Fibroblast of skin of abdomen (primary cell): ENCODE results near the gene DPYSL4.

ENCODE experiments used
- DNase-seq: peaks from one replicate; pipeline ENCODE4 v3.0.0-alpha.2; 2013

DPYSL4 gene

GRCh38 chr10:132163826-132164515, 22.8 kb upstream of the DPYSL4 start:
- DNase-seq: no peak

DNA sequence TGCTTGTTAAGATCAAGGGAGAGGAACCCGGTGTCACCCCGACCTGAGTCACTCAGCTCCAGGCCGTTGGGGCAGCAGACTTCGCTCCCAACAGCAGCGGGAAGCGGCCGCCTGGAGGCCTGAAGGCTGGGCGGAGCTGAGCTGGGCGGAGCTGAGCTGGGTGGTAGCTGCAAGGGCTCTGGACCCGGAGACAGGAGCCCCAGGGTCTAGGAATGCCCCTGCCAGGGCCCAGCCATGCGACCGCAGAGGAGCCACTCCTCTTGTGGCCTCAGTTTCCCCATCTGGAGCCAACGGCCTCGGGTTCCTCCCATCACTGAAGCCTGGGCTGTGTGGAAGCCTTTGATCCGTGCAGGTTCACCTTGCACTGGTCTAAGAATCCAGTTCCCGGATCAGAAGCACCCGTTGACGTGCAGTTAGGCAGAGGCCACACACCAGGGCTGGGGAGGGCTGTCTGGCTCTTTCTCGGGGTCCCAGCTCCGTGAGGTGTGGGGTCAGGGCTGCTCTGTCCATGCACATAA, 21.9 kb upstream of the DPYSL4 start:
- DNase-seq: no peak

DNA sequence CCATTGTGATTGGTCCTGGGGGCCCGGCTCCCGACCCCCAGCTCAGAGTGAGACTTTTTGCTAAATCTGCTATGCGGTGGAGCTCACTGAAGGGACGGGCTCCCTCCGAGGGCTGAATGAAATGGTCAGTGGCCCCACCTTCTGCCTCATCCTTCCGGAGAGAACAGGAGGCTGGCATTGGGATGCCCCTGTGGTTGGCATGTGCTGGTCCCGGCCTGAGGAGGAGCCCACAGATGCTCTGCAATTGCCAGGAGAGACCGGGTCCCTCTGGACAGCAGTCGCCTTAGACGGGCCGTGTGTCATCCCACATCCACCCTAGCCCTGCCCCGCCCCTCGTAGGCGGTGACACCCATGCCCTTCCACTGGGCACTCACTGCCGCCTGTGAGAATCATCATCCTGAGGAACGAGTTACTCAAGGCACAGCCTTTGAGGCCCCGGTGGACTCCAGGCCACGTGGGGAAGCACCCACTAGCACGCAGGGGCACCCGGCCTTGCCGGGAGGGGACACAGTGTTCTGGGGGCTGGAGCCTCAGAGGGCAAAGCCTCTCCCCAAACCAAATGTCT, 21.2 kb upstream of the DPYSL4 start:
- DNase-seq: no peak

GRCh38 chr10:132166216-132166950, 20.4 kb upstream of the DPYSL4 start:
- DNase-seq: no peak

DNA sequence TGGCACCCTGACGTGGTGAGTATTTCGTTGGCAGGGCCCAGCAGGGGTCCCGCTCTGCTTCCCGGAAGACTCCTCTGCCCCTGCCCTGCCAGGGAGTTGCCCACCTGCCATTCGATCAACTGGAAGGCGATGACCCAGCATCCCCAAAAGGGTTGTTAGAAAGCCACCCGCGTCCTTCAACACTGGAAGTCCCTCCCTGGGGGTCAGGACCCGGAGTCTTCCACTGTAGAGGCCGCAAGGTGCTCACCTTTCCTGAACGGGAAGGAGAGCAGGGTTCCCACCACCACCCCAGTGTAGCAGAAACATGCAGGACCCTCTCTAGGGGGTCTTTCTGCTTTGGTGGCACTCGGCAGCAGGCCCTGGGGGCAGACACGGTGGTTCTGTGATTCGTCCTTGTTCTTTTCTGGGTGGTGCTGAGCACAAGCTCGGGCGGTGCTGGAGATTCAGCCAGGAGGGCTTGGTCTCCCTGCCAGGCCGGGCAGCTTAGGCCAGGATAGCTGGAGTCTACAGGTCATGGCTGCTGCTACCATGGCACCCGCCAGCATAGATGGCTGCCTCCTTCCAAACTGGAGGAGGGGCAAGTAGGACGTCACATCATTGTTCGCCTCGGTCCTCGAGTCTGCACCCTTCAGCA, 19.6 kb upstream of the DPYSL4 start:
- no peak for DNase-seq

DNA sequence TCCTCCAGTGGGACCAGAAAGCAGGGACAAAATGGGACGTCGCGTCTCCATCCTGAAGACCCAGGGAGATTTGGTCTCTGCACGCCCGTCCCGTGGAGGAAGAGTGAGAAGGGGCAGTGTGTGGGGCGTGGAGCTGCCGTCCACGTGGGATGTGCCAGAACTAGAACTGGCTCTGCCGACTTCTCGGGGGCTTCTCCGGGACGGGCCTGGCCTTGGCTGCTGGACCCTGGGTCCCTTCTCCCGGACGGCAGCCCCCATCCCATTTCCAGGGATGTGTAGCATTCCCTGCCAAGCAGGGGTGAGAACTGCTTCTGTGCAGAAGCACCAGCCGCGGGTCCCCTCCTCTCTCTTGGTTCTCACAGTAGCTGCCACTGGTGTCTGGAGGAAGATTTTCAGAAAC, 18.8 kb upstream of the DPYSL4 start:
- no peak for DNase-seq

GRCh38 chr10:132168571-132169030, 18.1 kb upstream of the DPYSL4 start:
- no peak for DNase-seq

DNA sequence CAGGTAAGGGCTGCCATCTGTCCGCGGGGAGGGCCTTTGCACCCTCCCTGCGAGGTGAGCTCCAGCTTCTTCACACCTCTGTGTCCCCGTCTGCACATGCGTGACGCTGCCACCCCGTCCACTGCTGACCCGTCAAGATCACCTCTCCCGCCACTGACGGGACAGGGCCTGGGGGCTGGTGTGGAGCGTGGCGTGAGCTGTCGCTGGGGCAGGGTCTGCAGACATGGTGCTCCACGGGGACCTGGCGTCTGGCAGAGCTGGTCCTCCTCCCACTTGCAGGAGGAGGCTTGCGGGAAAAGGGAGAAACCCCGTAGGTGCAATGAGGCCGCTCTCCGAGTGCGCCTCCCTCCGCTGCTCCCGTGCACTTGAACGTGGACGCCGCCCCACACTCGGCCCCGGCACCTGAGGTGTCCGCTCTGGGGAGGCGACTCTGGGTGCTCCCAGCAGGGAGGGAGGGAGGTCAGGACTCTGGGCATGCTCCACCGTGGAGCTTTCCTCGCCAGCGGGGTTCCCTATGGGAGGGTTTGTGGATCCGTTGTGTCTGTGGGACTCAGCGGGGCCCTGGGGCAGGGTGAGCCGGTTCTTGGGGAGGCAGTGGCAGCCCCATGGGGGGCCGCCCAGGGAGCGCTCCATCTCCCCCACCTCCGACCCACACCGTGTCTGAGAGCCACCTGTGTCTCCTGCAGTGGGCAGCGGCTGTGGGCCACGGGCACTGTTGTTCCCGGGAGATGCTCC, 17.6 kb upstream of the DPYSL4 start:
- no peak for DNase-seq

DNA sequence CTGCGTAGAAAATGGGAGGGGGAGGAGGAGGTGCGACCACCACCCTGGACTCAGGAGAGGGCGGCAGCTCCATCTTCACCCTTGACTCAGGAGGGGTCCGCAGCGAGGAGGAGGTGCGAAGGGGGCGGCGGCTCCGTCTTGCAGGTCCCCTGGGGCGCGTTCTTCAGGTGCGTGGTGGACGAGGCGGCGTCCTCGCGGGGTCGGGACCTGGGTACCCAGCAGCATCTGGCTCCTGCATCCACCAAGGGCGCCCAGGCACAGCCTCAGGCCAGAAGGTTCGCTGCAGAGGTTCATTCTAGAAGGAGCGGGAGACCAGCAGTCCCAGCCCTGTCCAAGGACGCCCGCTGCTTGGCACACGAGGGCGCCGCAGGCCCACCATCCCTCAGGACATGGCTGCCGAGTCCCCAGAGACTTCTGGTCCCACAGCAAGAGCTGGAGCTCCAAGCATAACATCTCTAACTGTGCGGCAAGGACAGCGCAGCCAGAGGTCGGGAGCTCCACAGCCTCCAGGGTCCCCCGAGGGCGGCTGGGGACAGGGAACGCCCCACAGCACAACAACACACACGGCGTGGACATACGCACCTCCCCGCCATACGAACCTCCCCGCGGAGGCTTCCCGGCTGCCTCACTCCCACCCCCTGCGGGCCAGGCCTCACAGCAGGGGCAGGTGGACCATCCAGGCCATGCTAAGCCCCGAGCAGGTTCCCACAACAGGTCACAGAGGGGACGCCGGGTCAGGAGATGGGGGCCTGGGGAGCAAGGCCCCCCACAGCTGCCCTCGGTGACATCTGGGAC, 16.8 kb upstream of the DPYSL4 start:
- no peak for DNase-seq

GRCh38 chr10:132170561-132171361, 16.0 kb upstream of the DPYSL4 start:
- no peak for DNase-seq

GRCh38 chr10:132172091-132173066, 14.4 kb upstream of the DPYSL4 start:
- no peak for DNase-seq

DNA sequence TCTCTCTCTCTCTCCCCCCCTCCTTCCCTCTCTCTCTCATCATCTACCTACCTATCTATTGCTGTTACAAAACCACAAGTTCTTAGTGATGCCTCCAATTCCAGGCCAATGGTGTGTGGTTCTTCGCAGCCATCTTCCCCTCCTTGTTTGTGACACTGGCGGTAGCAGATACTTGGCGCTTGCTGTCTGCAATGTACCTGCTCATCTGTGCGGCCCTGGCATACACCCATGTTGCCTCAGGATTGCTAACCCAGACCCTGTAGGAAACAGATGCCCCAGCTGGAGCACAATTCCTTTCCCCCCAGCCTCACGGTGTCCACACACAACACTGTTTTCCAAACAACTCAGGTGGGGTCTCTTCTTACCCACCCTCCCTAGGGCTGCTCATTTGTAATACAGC, 13.6 kb upstream of the DPYSL4 start:
- DNase-seq: no peak

DNA sequence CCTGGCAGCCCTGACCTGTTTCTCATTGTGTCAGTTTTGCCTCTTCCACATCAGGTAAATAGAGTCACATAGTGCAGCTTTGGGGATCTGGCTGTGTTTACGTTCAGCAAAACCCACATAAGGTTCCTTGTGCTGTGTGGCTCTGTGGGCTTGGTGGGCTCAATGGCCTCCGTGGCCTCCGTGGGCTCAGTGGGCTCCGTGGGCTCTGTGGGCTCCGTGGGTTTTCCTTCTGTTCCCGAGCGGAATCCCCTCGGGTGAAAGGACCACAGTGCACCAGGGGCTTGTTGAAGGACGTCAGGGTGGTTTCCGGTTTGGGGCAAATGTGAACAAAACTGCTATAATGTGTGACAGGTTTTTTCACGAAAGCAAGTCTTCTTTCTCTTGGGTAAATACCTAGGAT, 12.5 kb upstream of the DPYSL4 start:
- no peak for DNase-seq

DNA sequence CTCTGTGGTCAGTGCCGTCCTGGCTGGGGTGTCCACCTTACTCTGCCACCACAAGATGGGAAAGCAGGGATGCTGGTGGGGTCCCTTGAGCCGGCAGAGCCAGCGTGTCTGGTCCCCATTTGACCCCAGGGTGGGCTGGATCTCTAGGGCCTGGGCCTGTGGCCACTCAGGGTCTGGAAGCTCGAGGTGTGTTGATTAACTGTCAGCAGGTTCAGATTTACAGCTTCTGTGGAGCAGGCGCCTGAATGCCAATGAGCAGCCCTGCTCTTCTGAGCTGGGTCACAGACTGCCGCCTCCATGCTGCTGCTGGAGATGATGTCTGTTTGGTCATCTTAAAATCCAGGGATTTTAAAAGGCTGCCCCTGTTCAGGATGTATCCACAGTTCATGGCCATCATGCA, 11.3 kb upstream of the DPYSL4 start:
- no peak for DNase-seq

GRCh38 chr10:132175907-132176581, 10.7 kb upstream of the DPYSL4 start:
- DNase-seq: no peak

DNA sequence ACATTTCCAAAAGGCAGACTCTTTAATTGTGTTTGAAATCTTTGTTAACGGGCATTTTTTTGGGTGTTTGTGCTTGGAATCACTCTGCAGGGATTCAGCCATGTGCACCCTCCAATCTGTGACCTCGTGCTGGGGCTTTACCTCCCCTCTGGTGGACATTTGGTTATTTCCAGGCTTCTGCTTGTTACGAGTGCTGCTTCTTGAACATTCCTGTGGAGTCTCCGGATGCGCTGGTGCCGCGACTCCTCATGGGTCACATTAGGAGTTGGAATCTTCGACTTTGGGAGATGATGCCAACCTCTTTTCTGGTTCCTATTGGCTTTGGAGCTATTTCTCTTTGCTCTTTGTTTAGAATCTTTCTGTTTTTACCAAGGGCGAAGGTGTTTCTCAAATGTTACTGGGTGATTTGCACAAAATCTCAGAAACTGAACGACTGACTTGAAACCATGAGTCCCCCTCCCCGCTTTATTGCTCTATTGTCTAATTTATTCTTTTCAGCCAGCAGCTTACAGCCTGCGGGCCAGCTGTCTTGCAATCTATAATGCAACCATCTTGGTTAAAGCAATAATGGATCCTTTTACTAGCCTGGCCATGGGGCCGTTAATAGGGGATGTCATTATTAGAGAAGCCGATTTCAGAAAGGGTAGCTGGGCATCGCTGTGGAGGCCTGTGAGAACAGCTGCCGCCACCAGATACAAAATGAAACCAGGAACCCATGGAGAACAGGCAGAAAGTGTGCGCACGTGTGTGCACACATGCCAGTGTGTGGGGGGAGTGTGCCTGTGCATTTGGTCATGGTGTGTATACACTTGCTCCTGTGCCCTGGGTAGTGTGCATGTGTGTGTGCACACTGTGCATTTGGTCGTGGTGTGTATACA, 9.9 kb upstream of the DPYSL4 start:
- DNase-seq: no peak

DNA sequence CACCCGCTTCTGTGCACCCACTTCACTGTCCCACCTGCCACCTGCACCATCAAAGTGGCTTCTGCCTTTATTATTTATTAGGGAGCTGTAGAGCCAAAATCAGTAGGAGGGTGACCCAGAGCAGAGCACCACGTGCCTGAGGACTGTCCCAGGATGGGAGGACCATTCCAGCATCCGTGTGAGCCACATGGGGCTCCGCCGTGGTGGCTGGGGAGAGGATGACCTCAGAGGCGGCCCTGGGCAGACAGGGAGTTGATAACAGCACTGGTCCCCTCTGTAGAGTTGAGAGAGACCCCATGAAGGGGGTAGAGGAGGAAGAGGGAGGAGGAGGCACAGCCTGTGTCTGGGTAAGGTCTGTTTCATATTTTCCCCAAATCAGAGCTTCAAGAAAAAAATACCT, 8.7 kb upstream of the DPYSL4 start:
- no peak for DNase-seq
